Right cardiac atrium (tissue), 5 donors: ENCODE results near the gene MAGEF1. TPM values are rescaled to one million over a fixed set of nuclear protein-coding genes. Genes with fewer than 3 reads are reported as not detected.

Source experiments
- ATAC-seq, 2 donors: fragments of 200-7000 bp; cut with Tn5 transposase; one replicate each; pipeline versions ENCODE4 v1.8.0 to v1.9.1; 2020; ENCODE audit warnings: moderate library complexity in 2 of 2, mild to moderate bottlenecking in 1 of 2
- DNase-seq, 3 donors: peaks; one replicate each; pipeline ENCODE4 v3.0.0-alpha.2; 2020
- H3K27ac ChIP-seq: one replicate; pipeline ENCODE4 v1.5.1; 2013; ENCODE audit warnings: mild to moderate bottlenecking, low read length, control low read depth, moderate library complexity
- H3K27me3 ChIP-seq: one replicate; pipeline ENCODE4 v1.6.1; 2013; ENCODE audit not compliant: control insufficient read depth, insufficient read depth
- H3K4me1 ChIP-seq: one replicate; pipeline ENCODE4 v1.6.1; 2013; ENCODE audit warnings: low read length; ENCODE audit not compliant: control insufficient read depth, insufficient read depth
- H3K4me3 ChIP-seq: one replicate; pipeline ENCODE4 v1.5.1; 2013; ENCODE audit warnings: low read length, control low read depth
- H3K9me3 ChIP-seq: one replicate; pipeline ENCODE4 v1.6.1; 2013; ENCODE audit warnings: low read length; ENCODE audit not compliant: control insufficient read depth
- WGBS: extraction: QIAGEN DNeasy Blood & Tissue Kit; methylation state at CpG from one replicate; pipeline ENCODE4 v1.1.7; 2013; 5-methylcytosine and 5-hydroxymethylcytosine counted together
- intact Hi-C, 4 donors: fragments of 100-400 bp; cut with DNase I; formaldehyde crosslinking; loops; one replicate each; pipeline versions ENCODE4 v1.11.0 to v1.14.0; 2022 to 2023
- polyA plus RNA-seq: library from polyadenylated mRNA; stranded (reverse); fragments of 200-250 nt; gene quantifications from one replicate; pipeline ENCODE4 v1.2.3, GENCODE V29; 2013
- total RNA-seq, 4 donors: library from RNA; stranded (reverse); fragmentation: NEBNext Ultra II Directional; extraction: Animal tissue kit (Norgen Biotek cat#: 25700); gene quantifications; one replicate each; pipeline ENCODE4 v1.2.1, GENCODE V29; 2021
- donor health status: healthy with polysubstance abuse.
- donor health status: DM: no; HTN: yes; CAD: no.
- donor health status: DM: no; HTN: no; CAD: no.
- donor health status: DM: no; HTN: yes; CAD: no; lungs with severe emphysema.
- donor health status: DM: yes; HTN: yes; CAD: no.

MAGEF1 gene
- total and polyA plus RNA-seq, 5 donors: 25.5 to 30.4 (median 29.0) TPM

DNA sequence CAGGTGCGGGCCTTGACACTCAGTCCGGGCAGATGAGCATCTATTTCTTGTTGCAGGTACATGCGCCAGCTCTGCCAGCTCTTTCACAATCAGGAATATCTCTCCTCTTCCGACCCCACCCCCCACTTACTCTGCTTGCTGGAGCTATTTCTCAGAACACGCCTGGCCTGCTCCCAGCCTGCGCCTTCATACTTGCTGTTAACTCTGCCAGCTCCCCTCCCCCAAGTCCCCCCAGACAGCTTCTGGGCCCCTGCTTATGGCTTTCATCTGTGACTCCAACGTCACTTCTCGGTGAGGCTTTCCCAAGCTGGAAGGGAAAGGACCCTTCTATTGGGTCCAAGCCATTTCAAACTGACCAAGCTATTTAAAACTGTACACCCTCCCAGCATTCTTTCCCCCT, 15.2 kb downstream of the MAGEF1 start:
- 62% methylated on average over 8 of the region's 8 CpGs for WGBS

DNA sequence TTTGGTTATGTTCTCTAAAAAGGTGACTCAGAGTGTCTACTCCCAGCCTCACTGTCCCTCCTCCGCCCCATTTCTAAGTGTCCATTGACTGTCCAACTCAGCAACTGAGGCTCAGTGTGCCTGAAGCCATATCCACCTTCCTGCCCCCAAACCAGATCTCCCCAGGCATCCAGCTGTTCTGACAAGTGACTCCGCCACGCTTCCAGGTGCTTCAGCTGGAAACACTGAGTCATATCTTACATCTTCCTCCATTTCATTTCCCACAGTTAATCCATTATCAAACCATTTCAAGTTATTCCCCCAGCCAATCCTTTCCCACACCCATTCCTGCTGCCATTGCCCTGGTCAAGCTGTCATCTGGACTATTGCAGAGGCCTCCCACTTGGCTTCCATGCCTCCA, 17.1 kb downstream of the MAGEF1 start:
- H3K27me3 ChIP-seq: no peaks in the 10 kb centered on the region
- no peak overlapping the region for H3K27ac ChIP-seq
- 81% methylated on average over 3 of the region's 3 CpGs for WGBS
- DNase-seq: no peak
- ATAC-seq: no peak
- H3K4me1 ChIP-seq: no peaks in the 10 kb centered on the region
- H3K9me3 ChIP-seq: no peaks in the 10 kb centered on the region
- H3K4me3 ChIP-seq: no peak overlapping the region
- intact Hi-C loops: no loop called here

More for the DNA sequence above, 15.2 kb downstream of the MAGEF1 start:
- intact Hi-C loops: no loop called here
- no peaks in the 10 kb centered on the region for H3K27me3 ChIP-seq
- no peaks in the 10 kb centered on the region for H3K9me3 ChIP-seq
- no peak overlapping the region for H3K4me3 ChIP-seq
- DNase-seq (peak; percentile 68 to 77 (median 73)), ATAC-seq (peak; percentile 40 to 60)
- H3K27ac ChIP-seq: no peak overlapping the region
- no peaks in the 10 kb centered on the region for H3K4me1 ChIP-seq

DNA sequence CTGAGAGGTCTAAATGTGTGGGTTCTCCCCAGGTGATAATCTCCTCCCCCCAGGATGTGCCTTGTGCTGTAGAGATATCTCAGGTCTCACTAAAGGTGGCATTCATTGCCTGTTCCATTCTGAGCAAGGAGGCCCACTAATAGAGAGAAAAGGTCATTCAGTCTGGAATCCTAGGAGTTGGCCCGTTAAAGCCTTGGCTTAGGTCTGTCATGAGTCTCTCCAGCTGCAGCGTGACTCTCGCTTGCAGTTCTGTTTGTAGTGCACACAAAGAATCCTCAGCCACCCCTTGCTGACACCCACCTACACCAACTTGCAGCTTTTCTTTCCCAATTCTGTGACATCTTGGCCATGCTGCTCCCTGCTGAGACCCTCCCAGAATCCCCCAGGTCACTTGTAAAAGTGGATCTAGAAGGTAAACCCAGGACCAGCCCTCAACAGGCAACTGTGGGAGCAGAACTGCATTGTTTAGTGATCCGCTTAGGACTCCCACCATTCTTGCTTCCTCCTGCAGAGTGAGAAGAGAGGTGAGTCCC, 17.7 kb downstream of the MAGEF1 start:
- ATAC-seq (peak in 1 of 2 donors; percentile 19), DNase-seq (no peak)
- intact Hi-C loops: no loop called here
- Histone ChIP-seq H3K4me3 (no peak overlapping the region), H3K4me1 (no peaks in the 10 kb centered on the region), H3K9me3 (no peaks in the 10 kb centered on the region), H3K27me3 (no peaks in the 10 kb centered on the region), H3K27ac (no peak overlapping the region)
- 66% methylated on average over 4 of the region's 4 CpGs for WGBS

DNA sequence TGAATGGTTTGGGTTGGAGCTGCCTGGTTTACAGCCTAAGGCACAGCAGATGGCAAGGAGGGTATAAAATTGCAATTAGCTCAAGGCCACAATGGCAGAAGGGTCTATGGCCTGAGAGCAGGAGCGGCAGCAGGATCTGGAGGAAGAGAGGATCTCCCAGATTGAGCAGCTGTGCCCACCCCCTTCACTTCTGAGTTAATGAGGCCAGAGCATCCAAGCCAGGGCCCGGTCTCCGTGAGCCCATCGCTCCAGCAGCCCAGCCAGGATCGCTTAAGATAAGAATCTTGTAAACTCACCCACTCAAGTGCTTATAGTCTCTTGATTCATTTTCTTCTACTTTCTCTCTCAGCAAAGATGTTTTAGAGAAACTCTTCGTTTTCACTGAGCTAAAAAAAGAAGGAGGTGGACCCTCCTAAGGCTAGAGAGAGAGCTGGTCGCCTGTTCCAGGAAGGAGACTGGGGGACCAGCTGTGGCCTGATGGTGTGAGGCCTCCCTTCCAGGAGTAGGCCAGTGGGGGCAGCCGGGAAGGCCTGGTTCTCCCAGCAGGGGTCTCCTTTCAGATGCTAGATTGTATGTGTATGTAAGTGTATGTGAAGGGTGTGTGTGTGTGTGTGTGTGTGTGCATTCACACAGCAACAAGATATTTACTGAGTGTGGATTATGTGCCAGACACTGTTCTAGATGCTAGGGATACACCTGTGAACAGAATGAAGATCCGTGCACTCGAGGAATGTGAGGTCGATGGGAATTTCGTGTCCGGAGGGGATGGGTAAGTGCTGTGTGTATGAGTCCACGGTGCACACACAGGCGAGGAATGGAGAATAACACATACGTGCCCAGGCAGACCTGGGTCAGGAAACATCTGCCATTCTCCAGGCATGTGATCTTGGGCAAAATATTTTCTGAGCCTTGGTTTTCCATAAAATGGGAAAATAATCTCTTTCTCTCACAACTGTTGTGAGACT, 18.6 kb downstream of the MAGEF1 start:
- 70% methylated on average over 16 of the region's 16 CpGs for WGBS
- intact Hi-C loops: no loop called here
- Histone ChIP-seq H3K27me3 (no peaks in the 10 kb centered on the region), H3K27ac (no peak overlapping the region), H3K4me3 (no peak overlapping the region), H3K9me3 (no peaks in the 10 kb centered on the region), H3K4me1 (no peaks in the 10 kb centered on the region)
- DNase-seq (no peak), ATAC-seq (no peak)

DNA sequence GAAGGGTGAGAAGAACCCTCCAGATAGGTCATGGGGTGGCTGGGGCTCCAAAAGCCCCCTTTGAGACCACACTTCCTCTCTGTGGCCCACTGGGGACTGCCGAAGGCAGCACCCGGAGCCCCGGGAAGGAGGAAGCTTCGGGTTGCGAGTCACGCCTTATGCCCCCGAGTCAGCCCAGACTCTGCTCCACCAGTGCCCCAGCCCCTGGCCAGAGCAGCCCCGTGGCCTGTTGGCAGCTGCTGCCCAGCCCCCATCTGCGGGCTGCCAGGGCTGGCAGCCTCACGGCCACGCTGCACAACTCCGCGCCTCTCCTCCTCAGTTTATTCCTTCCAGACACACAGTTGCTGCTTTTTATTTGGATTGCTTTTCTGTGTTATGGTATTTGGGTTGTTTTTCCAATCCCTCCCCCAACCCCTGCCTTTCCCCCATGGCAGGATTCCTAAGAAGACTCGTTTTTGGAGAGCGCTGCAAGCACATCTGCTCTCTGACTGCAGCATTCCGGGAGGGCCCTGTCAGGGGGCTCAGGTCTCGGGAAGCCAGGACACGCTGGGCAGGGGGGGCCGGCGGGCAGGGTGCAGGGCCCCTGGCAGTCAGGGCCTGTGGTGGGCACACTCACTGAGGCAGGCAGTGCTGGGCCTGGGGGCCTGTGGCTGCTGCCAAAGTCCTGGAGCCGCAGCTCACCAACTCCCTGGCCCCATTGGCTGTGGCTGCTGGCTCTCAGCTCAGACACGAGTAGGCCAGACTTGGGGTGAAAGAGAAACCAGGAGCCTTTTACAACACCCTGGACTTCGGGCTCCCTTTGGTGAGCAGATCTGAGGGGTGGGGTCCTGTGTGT, 20.2 kb downstream of the MAGEF1 start:
- no peaks in the 10 kb centered on the region for H3K27me3 ChIP-seq
- WGBS: 46% methylated on average over 23 of the region's 23 CpGs
- H3K9me3 ChIP-seq: no peaks in the 10 kb centered on the region
- intact Hi-C loops: no loop called here
- no peak overlapping the region for H3K4me3 ChIP-seq
- H3K27ac ChIP-seq: peak overlapping the region; percentile 37
- ATAC-seq: peak; percentile 30 to 64
- peak in 2 of 3 donors; percentile 79 to 80 for DNase-seq
- H3K4me1 ChIP-seq: peaks cover 3% of the 10 kb centered on the region

DNA sequence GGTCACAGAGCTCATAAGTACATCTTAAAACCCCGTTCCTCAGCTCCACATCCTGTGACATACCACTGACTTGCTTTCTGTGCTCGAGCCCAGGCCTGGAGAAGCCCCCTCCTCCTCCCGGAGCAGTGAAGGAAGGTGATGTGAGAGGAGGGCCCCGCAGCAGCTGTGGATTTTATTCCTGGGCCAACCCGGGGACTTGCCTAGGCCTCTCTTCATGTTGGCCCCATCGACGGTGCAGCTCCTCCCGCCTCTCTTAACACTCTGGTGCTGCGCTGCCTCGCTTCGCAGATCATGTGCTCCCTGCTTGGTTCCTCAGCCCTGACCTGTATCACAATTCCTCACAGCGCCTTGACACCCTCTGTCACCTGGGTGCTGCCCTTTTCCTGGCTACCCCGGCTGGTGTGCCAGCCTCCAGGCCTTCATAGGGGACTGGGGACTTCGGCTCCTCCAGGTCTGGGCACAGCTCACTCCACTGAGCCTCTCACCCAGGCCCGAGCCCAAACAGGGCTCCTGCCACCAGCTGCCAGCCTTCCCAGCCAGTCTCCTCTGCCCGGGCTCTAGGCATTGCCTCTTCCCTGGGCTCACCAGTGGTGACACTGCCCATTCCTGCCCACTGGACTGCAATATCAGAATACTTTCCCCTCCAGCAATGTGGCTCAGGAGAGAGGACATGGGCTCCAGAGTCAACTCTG, 21.5 kb downstream of the MAGEF1 start:
- DNase-seq: peak in 1 of 3 donors; percentile 49
- WGBS: 85% methylated on average over 16 of the region's 16 CpGs
- no peak overlapping the region for H3K27ac ChIP-seq
- ATAC-seq: no peak
- no peaks in the 10 kb centered on the region for H3K9me3 ChIP-seq
- intact Hi-C loops: no loop called here
- no peak overlapping the region for H3K4me3 ChIP-seq
- H3K27me3 ChIP-seq: no peaks in the 10 kb centered on the region
- peaks cover 3% of the 10 kb centered on the region for H3K4me1 ChIP-seq

DNA sequence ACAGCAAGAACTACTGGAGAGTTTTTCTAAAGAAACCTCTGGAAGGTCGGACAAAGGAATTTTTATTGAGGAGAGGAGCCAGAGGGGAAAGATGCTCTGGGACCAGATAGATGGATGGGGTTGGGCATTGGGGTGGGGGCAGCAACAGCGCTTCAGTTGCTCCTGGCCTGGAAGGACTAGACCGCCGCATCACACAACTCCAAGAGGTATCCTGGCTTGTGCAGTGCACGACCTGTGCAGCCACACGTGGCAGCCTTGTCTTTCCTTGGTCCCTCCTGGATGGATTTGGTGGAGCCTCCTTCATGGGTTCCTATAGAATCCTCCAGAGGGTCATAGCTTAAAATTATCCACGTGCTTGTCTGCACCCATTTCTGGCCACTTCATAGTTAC, 23.0 kb downstream of the MAGEF1 start:
- Histone ChIP-seq H3K4me1 (peaks cover 3% of the 10 kb centered on the region), H3K27me3 (no peaks in the 10 kb centered on the region), H3K27ac (no peak overlapping the region), H3K9me3 (no peaks in the 10 kb centered on the region), H3K4me3 (no peak overlapping the region)
- intact Hi-C loops: no loop called here
- ATAC-seq (no peak), DNase-seq (peak in 1 of 3 donors; percentile 16)
- 79% methylated on average over 7 of the region's 7 CpGs for WGBS

DNA sequence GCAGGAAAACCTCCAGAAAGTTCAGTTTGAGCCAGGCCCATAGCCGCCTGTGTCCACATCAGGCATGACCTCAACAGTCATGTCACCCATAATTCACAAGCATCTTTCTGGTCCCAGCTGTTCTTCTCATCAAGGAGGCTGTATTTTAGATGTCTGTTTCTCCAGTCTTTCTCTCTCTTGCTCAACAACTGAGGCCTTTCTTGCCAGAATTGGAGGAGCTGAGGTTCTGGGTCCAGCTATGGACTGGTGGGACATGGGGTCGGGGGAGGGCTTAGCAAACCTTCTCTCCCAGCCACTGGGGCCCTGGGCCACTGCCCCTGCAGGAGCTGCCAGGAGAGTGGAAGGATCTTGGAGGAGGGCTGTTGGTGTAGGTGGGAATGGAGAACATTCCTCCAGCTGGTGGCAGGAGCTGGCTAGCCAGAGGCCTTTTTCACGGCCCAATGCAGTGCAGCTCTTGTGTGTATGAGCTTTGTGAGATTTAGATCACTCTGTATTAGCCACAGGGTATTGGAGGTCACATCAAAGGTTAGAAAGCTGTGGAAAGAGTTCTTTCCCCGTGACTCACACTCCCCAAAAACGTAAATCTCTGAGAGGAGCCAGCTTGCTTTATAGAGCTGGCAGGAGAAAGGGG, 23.5 kb downstream of the MAGEF1 start:
- peak in 2 of 3 donors; percentile 55 to 65 for DNase-seq
- Histone ChIP-seq H3K4me3 (no peak overlapping the region), H3K4me1 (peaks cover 3% of the 10 kb centered on the region), H3K9me3 (no peaks in the 10 kb centered on the region), H3K27me3 (no peaks in the 10 kb centered on the region), H3K27ac (no peak overlapping the region)
- intact Hi-C loops: no loop called here
- peak; percentile 4 to 70 for ATAC-seq
- 58% methylated on average over 5 of the region's 5 CpGs for WGBS

DNA sequence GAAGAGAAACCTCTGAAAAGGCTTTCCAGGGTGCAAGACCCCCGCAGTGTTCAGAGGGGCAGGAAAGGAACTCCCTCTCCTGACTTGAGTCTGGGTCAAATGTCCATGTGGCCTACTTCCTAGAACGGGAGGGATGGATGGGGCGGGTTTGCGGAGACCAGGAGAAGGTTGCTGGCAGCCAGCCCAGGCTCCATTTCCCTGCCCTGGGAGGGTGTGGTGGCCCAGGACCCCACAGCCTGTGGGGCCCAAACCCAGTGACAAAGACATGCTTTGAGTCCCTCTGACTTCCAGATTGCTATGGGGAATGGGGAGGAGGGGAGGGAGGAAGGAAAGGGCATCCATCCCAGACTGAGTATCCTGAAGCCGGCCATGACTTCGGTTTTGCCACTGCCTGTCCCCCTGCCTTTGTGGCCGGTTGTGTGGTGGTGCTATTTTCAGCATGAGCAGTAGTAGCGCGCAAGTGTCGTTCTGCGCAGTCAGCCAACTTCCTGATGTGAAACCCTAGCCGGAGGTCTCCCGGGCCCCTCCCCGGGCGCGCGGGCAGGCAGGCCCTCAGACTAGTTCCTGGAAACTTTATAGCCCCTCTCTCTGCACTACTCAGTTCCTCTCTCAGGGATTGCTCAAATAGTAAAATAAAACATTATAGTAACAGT, 24.4 kb downstream of the MAGEF1 start:
- intact Hi-C loops: no loop called here
- DNase-seq: peak; percentile 52 to 83 (median 78)
- WGBS: 39% methylated on average over 17 of the region's 17 CpGs
- Histone ChIP-seq H3K27me3 (no peaks in the 10 kb centered on the region), H3K27ac (no peak overlapping the region), H3K4me1 (peaks cover 3% of the 10 kb centered on the region), H3K9me3 (no peaks in the 10 kb centered on the region), H3K4me3 (no peak overlapping the region)
- peak; percentile 30 to 48 for ATAC-seq

DNA sequence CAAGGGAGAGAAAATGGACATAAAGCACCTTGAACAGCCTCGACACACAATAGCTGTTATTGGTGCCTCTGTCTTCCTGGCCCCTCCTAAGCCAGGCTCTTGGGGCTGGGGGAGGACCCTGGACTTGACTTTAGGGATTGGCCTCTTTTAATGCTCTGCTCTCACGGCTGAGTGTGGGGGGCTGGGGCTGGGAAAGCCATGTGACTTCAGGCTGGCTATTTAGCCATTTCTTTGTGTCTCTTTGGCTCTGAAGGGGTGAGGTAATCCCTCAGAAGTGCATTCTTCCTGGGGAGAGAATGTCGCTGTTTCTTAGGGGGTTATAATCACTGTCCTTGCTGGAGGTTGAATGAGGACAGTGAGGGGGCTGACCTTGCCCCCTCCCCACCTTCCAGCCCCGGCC, 26.2 kb downstream of the MAGEF1 start:
- WGBS: 36% methylated on average over 4 of the region's 4 CpGs
- H3K27ac ChIP-seq: no peak overlapping the region

More for the DNA sequence above, 26.2 kb downstream of the MAGEF1 start:
- Histone ChIP-seq H3K27me3 (no peaks in the 10 kb centered on the region), H3K4me1 (peaks cover 3% of the 10 kb centered on the region), H3K9me3 (no peaks in the 10 kb centered on the region), H3K4me3 (no peak overlapping the region)
- DNase-seq (peak in 1 of 3 donors; percentile 31), ATAC-seq (no peak)
- intact Hi-C loops: no loop called here
